Epithelial cell of esophagus (primary cell): ENCODE measurements around the gene B4GALNT1.
A peak's percentile ranks its signal among the peaks of the same experiment; 100 is the strongest.
"Not testable (repeated sequence)": the region's sequence is repeated elsewhere in the genome, so short reads cannot be mapped to it uniquely, and the experiment has no call there.

Experiments used
- DNase-seq: peaks from one replicate; pipeline ENCODE4 v3.0.0; 2010; ENCODE audit warnings: low read depth
- H3K4me3 ChIP-seq: 2 replicates; pipeline ENCODE4 v1.5.1; 2011; ENCODE audit warnings: mild to moderate bottlenecking, low read length, control low read depth
- CTCF ChIP-seq: IDR thresholded peaks from 2 replicates; pipeline ENCODE4 v1.5.1; 2011; ENCODE audit warnings: low read depth, mild to moderate bottlenecking, low read length, control low read depth, inconsistent platforms; ENCODE audit not compliant: insufficient read depth; ENCODE audit errors: missing control alignments

Gene B4GALNT1

GRCh38 chr12:57661376-57661775 is 28.4 kb upstream of the B4GALNT1 start:
- no peak for DNase-seq
- TF ChIP-seq CTCF: no peak
- no peak overlapping the region for H3K4me3 ChIP-seq

- no peak for TF ChIP-seq CTCF
- no peak for DNase-seq
- no peak overlapping the region for H3K4me3 ChIP-seq
Observed at GRCh38 chr12:57658890-57659289, 25.9 kb upstream of the B4GALNT1 start.

GRCh38 chr12:57657744-57658143 is 24.7 kb upstream of the B4GALNT1 start:
- DNase-seq: peak; percentile 63
- no peak overlapping the region for H3K4me3 ChIP-seq
- TF ChIP-seq CTCF: no peak

- not testable (repeated sequence) for H3K4me3 ChIP-seq, DNase-seq
Observed at GRCh38 chr12:57656408-57656807, 23.4 kb upstream of the B4GALNT1 start.

DNA sequence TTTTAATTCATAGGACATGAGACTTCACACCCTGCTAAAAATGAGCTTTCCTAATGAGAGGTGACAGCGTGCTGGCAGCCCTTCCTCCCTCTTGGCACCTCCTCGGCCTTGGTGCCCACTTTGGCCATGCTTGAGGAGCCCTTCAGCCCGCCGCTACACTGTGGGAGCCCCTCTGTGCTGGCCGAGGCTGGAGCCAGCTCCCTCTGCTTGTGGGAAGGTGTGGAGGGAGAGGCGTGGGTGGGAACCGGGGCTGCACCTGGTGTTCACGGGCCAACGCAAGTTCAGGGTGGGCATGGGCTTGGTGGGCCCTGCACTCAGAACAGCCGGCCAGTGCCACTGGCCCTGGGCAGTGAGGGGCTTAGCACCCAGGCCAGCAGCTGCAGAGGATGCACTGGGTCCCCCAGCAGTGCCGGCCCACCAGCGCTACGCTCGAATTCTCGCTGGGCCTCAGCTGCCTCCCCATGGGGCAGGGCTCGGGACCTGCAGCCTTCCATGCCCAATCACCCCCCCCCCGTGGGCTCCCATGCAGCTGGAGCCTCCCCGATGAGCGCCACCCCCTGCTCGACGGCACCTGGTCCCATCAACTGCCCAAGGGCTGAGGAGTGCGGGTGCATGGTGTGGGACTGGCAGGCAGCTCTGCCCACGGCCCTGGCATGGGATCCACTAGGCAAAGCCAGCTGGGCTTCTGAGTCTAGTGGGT is 22.7 kb upstream of the B4GALNT1 start:
- no peak overlapping the region for H3K4me3 ChIP-seq
- no peak for TF ChIP-seq CTCF
- no peak for DNase-seq

DNA sequence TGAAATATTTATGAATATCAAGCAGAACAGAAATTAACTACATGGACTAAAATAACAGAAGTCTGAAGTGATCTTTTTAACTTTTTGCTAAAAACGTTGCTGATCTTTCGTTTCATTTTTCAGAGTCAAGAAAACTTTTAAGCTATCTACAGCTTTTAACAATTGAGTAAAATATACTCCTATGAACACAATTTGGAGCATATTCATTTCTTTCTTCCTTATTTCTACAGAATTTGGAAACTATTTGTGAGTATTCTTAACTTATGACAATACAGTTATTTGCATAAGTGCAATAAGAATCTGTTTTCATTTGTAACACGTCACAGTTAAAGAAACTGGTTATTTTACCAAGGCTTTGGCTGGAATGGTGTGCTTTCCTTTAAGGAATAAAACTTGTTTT is 21.0 kb upstream of the B4GALNT1 start:
- H3K4me3 ChIP-seq: no peak overlapping the region

DNA sequence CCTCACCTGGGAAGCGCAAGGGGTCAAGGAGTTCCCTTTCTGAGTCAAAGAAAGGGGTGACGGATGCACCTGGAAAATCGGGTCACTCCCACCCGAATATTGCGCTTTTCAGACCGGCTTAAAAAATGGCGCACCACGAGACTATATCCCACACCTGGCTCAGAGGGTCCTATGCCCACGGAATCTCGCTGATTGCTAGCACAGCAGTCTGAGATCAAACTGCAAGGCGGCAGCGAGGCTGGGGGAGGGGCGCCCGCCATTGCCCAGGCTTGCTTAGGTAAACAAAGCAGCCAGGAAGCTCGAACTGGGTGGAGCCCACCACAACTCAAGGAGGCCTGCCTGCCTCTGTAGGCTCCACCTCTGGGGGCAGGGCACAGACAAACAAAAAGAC is 13.7 kb upstream of the B4GALNT1 start:
- DNase-seq: not testable (repeated sequence)

More for the DNA sequence above, 21.0 kb upstream of the B4GALNT1 start:
- no peak for TF ChIP-seq CTCF
- DNase-seq: no peak

GRCh38 chr12:57645990-57646658 is 13.1 kb upstream of the B4GALNT1 start:
- DNase-seq, H3K4me3 ChIP-seq: not testable (repeated sequence)

More for the DNA sequence above, 13.7 kb upstream of the B4GALNT1 start:
- not testable (repeated sequence) for H3K4me3 ChIP-seq
